Uterus (tissue), 2 donors: Measurements from ENCODE around the gene SPACA4.

Experiments
- CTCF ChIP-seq, 4 experiments: fragments of 200-600 bp in 2 of 4; fragments of 450-650 bp in 2 of 4; sonication (generic) in 2 of 4; IDR thresholded peaks; one replicate each; pipeline ENCODE4 v1.5.1; 2016 to 2019; ENCODE audit warnings: antibody characterized with exemption in 4 of 4, mild to moderate bottlenecking in 2 of 4, moderate library complexity in 1 of 4
- POLR2A ChIP-seq, 2 donors: fragments of 450-650 bp; IDR thresholded peaks; one replicate each; pipeline ENCODE4 v1.6.1; 2016; ENCODE audit warnings: antibody characterized with exemption in 2 of 2, mild to moderate bottlenecking in 1 of 2, moderate library complexity in 1 of 2

- TF ChIP-seq POLR2A (IDR thresholded peaks at IDR 0.05), result no peak
- no peak for TF ChIP-seq CTCF (IDR thresholded peaks at IDR 0.05)
These were observed 5.7 kb upstream of the SPACA4 start for GRCh38 chr19:48600679-48601417.
